Osteoblast (primary cell): ENCODE measurements around the gene LGR6. TPM values are rescaled to one million over a fixed set of nuclear protein-coding genes. Genes with fewer than 3 reads are reported as not detected.

Experiments
- DNase-seq: peaks from one replicate; pipeline ENCODE4 v3.0.0; 2011; ENCODE audit warnings: low spot score, mixed read lengths; ENCODE audit not compliant: insufficient read length; ENCODE audit errors: missing footprints
- H2AFZ ChIP-seq: 2 replicates; pipeline ENCODE4 v1.6.0; 2011; ENCODE audit warnings: mild to moderate bottlenecking, low read length
- H3K27ac ChIP-seq: 2 replicates; pipeline ENCODE4 v1.5.1; 2011; ENCODE audit warnings: mild to moderate bottlenecking, low read depth, low read length, moderate library complexity
- H3K27me3 ChIP-seq: 2 replicates; pipeline ENCODE4 v1.6.0; 2012; ENCODE audit warnings: mild to moderate bottlenecking, control low read depth, inconsistent platforms, low read length, moderate library complexity; ENCODE audit not compliant: insufficient read depth
- H3K36me3 ChIP-seq: 2 replicates; pipeline ENCODE4 v1.5.1; 2011; ENCODE audit warnings: mild to moderate bottlenecking, low read length, control low read depth, moderate library complexity; ENCODE audit not compliant: insufficient read depth
- H3K4me1 ChIP-seq: 2 replicates; pipeline ENCODE4 v1.5.1; 2011; ENCODE audit warnings: mild to moderate bottlenecking, low read length, control low read depth, moderate library complexity; ENCODE audit not compliant: insufficient read depth
- H3K4me2 ChIP-seq: 2 replicates; pipeline ENCODE4 v1.6.0; 2011; ENCODE audit warnings: mild to moderate bottlenecking, low read length; ENCODE audit not compliant: insufficient read depth
- H3K4me3 ChIP-seq: fragments of 200-600 bp; sonication (generic); 3 replicates; pipeline ENCODE4 v1.5.1; 2012; ENCODE audit warnings: mild to moderate bottlenecking, low read length, inconsistent platforms; ENCODE audit not compliant: insufficient read depth
- H3K79me2 ChIP-seq: 2 replicates; pipeline ENCODE4 v1.6.0; 2012; ENCODE audit warnings: mild to moderate bottlenecking, low read length, control low read depth, inconsistent platforms; ENCODE audit not compliant: insufficient read depth
- H3K9me3 ChIP-seq: 2 replicates; pipeline ENCODE4 v1.5.1; 2011; ENCODE audit warnings: low read depth, low read length, control low read depth
- H4K20me1 ChIP-seq: 2 replicates; pipeline ENCODE4 v1.6.0; 2012; ENCODE audit warnings: mild to moderate bottlenecking, low read length, control low read depth; ENCODE audit not compliant: insufficient read depth
- total RNA-seq: library from RNA; depleted of rRNA; stranded (reverse); fragments of >200 nt; gene quantifications from 2 replicates; pipeline ENCODE4 v1.2.3, GENCODE V29; 2012
- TF ChIP-seq, protein P1 (sequence below): IDR thresholded peaks from 2 replicates; pipeline ENCODE4 v1.5.1; 2011; ENCODE audit warnings: mild to moderate bottlenecking, low read depth, low read length, moderate library complexity; ENCODE audit errors: extremely low read depth

The LGR6 gene
- total RNA-seq, 1 donor, result not detected

DNA sequence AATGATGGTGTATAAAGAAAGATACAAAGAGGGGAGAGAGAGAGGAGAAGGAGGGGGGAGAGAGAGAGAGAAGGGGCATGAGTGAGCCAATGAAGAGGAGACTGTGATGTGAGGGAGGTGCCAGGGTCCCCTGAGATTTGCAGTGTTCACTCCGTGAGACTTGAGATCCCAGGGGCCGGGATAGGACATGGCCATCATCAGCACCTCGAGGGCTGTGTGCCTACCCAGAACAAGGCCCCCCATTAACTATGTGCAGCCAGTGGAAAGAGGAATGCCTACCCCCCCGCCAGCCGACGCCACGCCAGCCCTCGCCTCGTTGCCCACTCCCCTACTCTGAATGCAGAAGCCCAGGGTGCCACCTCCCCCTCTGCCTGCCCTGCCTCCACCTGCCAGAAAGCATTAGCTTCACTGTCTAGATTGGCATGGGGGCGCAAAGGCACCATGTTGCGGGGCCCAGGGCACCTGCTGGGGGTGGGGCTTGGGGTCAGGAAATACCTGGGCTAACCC is 14.8 kb downstream of the LGR6 start:
- Histone ChIP-seq H3K27me3 (peaks cover 32% of the 10 kb centered on the region), H3K4me1 (no peaks in the 10 kb centered on the region), H2AFZ (no peak overlapping the region), H3K9me3 (no peaks in the 10 kb centered on the region), H3K4me2 (no peak overlapping the region), H4K20me1 (no peaks in the 10 kb centered on the region), H3K36me3 (no peaks in the 10 kb centered on the region), H3K4me3 (no peak overlapping the region), H3K27ac (no peak overlapping the region), H3K79me2 (no peaks in the 10 kb centered on the region)
- DNase-seq, result no peak
- TF ChIP-seq, protein P1, sequence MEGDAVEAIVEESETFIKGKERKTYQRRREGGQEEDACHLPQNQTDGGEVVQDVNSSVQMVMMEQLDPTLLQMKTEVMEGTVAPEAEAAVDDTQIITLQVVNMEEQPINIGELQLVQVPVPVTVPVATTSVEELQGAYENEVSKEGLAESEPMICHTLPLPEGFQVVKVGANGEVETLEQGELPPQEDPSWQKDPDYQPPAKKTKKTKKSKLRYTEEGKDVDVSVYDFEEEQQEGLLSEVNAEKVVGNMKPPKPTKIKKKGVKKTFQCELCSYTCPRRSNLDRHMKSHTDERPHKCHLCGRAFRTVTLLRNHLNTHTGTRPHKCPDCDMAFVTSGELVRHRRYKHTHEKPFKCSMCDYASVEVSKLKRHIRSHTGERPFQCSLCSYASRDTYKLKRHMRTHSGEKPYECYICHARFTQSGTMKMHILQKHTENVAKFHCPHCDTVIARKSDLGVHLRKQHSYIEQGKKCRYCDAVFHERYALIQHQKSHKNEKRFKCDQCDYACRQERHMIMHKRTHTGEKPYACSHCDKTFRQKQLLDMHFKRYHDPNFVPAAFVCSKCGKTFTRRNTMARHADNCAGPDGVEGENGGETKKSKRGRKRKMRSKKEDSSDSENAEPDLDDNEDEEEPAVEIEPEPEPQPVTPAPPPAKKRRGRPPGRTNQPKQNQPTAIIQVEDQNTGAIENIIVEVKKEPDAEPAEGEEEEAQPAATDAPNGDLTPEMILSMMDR, result no peak

DNA sequence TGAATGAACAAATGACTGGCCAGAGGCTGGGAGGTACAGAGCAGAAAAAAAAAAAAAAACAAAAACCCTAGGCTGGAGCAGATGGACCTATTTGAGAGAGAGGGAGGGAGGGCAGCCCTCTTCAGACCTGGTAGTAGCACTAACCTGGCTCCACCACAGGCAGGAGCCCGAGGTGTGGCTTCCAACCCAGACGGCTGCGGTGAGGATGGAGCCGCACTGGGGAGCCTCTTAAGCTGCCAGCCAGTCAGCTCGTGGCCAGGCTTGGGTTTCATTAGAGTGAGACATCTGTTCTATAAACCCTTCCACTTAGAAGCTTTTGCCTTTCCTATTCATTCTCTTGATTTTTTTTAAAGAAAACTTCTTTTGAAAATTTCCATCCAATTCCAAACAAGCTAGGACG is 16.8 kb downstream of the LGR6 start:
- H3K9me3 ChIP-seq, result no peaks in the 10 kb centered on the region
- H3K4me3 ChIP-seq, result no peak overlapping the region
- no peak overlapping the region for H3K27ac ChIP-seq
- H3K27me3 ChIP-seq, result peaks cover 50% of the 10 kb centered on the region
- H3K79me2 ChIP-seq, result no peaks in the 10 kb centered on the region
- no peak for DNase-seq
- H3K4me1 ChIP-seq, result no peaks in the 10 kb centered on the region
- TF ChIP-seq, protein P1, result no peak
- no peak overlapping the region for H2AFZ ChIP-seq
- H4K20me1 ChIP-seq, result no peaks in the 10 kb centered on the region
- H3K36me3 ChIP-seq, result no peaks in the 10 kb centered on the region
- no peak overlapping the region for H3K4me2 ChIP-seq

DNA sequence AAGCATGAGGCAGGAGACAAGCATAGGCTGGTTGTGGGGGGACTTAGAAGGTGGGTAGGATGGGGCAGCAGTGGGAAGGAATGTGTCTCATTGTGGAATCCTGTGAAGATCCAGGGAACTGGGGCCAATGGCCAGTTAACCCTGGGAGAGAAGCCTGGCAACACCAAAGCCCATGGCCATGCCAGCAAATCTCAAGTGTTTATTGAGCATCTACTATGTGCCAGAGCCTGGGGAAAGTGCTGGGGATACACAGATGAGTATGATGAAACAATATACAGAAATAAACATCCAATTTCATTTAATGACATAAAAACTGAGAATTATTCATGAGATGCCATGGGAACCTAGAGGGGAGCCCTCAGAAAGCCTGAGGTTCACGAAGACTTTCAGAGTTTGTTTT is 17.4 kb downstream of the LGR6 start:
- H3K27ac ChIP-seq, result no peak overlapping the region
- no peaks in the 10 kb centered on the region for H4K20me1 ChIP-seq
- no peaks in the 10 kb centered on the region for H3K4me1 ChIP-seq
- no peak for DNase-seq
- no peak overlapping the region for H3K4me3 ChIP-seq
- no peak overlapping the region for H3K4me2 ChIP-seq
- H3K27me3 ChIP-seq, result peaks cover 56% of the 10 kb centered on the region
- H2AFZ ChIP-seq, result no peak overlapping the region
- H3K79me2 ChIP-seq, result no peaks in the 10 kb centered on the region
- no peaks in the 10 kb centered on the region for H3K36me3 ChIP-seq
- TF ChIP-seq, protein P1, result no peak
- H3K9me3 ChIP-seq, result no peaks in the 10 kb centered on the region

DNA sequence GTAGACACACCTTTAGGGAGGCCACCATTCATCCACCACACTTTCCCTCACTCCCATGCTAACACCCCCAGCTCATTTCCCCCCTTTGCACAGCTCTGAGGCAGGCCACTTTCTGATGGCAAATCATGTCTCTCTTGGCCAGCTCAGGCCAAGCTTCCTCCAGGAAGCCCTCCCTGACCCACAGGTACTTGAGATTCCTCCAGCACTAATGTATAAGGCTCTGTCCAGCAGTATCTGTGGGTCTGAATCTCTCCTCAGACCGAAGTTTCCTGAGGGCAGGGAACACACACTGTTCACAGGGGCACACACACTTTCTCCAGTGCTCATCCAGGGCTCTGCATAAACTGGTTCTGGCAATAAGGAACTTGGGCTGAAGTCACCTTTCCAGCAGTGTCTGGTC is 19.2 kb downstream of the LGR6 start:
- no peaks in the 10 kb centered on the region for H3K9me3 ChIP-seq
- peaks cover 73% of the 10 kb centered on the region for H3K27me3 ChIP-seq
- no peaks in the 10 kb centered on the region for H3K36me3 ChIP-seq
- no peak overlapping the region for H2AFZ ChIP-seq
- no peaks in the 10 kb centered on the region for H4K20me1 ChIP-seq
- H3K79me2 ChIP-seq, result no peaks in the 10 kb centered on the region
- no peak for DNase-seq
- no peak overlapping the region for H3K27ac ChIP-seq
- H3K4me3 ChIP-seq, result no peak overlapping the region
- H3K4me2 ChIP-seq, result no peak overlapping the region
- TF ChIP-seq, protein P1, result no peak
- H3K4me1 ChIP-seq, result no peaks in the 10 kb centered on the region
